ENCODE measurements around the gene CPNE4. TPM values are rescaled to one million over a fixed set of nuclear protein-coding genes. Genes with fewer than 3 reads are reported as not detected.

The CPNE4 gene
- total RNA-seq, 1 donor from 2014 or later = 16.1 TPM

GRCh38 chr3:131819381-131820055 lies 215.3 kb downstream of the CPNE4 start:
- Mint-ChIP-seq H3K27me3 (ENCODE audit: low read depth) (peaks cover 1% of the 10 kb centered on the region), H3K27ac (ENCODE audit: unreplicated experiment) (peak overlapping the region; percentile 40), H3K4me1 (peaks cover 20% of the 10 kb centered on the region), H3K4me3 (no peak overlapping the region), H3K36me3 (ENCODE audit: low read depth) (no peaks in the 10 kb centered on the region), H3K9me3 (no peaks in the 10 kb centered on the region)
- DNase-seq (ENCODE audit: low read depth, low spot score) = no peak
- TF ChIP-seq CTCF (conservative IDR thresholded peaks at IDR 0.05) = no peak

DNA sequence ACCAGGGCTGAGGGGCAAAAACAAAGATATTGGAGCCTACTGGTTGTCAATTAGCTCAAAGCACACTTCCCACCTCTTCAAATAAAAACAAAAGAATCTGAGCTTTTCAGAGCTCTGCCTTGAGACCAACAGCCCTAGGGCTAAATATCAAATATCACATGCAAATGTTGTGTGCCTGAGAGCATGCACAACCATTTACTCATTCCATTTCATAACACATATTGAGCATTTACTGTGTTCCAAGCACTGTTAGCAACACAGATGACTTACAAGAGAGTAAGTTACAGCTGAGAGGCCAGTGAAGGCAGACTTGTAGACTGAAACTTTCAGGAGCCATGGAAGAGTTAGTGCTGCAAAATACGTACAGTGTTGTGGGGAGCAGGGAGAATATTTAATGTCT lies 222.4 kb downstream of the CPNE4 start:
- H3K9me3 Mint-ChIP-seq = no peaks in the 10 kb centered on the region
- H3K4me1 Mint-ChIP-seq = no peaks in the 10 kb centered on the region
- H3K27ac Mint-ChIP-seq (ENCODE audit: unreplicated experiment) = no peak overlapping the region
- no peak for TF ChIP-seq CTCF (conservative IDR thresholded peaks at IDR 0.05)
- H3K27me3 Mint-ChIP-seq (ENCODE audit: low read depth) = peaks cover 13% of the 10 kb centered on the region
- no peaks in the 10 kb centered on the region for H3K36me3 Mint-ChIP-seq (ENCODE audit: low read depth)
- no peak overlapping the region for H3K4me3 Mint-ChIP-seq
- no peak for DNase-seq (ENCODE audit: low read depth, low spot score)

DNA sequence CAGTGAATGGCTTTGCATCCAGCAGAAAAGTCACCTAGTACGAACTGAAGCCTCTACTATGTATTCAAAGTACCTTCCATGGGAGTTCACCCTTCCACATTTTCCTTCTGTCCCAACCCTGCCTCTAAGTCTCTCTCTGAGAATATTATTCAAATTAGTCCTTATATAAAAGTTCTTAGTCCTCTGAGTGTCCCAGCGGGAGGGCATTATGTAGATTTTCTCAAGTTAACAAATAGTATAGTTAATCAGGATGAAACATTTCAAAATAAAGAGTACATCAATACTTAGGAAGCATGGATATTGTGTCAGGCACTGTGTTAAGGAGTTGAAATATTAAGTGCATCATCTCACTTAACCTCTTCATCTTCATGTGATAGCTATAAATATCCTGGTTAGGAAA lies 223.3 kb downstream of the CPNE4 start:
- H3K36me3 Mint-ChIP-seq (ENCODE audit: low read depth) = no peaks in the 10 kb centered on the region
- TF ChIP-seq CTCF (conservative IDR thresholded peaks at IDR 0.05) = no peak
- H3K4me3 Mint-ChIP-seq = no peak overlapping the region
- no peaks in the 10 kb centered on the region for H3K9me3 Mint-ChIP-seq
- H3K27me3 Mint-ChIP-seq (ENCODE audit: low read depth) = peaks cover 13% of the 10 kb centered on the region
- H3K4me1 Mint-ChIP-seq = no peaks in the 10 kb centered on the region
- H3K27ac Mint-ChIP-seq (ENCODE audit: unreplicated experiment) = no peak overlapping the region
- DNase-seq (ENCODE audit: low read depth, low spot score) = no peak

DNA sequence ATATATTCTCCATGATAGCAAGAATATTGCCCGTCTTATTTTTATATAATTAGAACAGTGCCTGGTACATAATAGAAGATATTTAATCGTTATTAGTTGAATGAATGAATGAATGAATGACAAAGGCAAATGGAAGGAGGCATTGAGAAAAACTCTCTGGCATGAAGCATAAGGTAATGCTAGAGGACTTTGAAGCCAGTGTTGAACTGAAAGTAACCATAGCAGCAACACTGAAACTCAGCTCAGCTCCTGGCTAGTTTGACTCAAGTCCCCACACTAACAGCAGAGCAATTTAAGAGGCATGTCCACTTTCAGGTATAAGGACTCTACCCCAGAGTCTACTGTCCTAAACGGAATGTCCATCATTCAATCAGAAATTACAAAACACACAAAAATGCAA lies 227.0 kb downstream of the CPNE4 start:
- H3K4me3 Mint-ChIP-seq = no peak overlapping the region
- H3K4me1 Mint-ChIP-seq = peaks cover under 1% of the 10 kb centered on the region
- TF ChIP-seq CTCF (conservative IDR thresholded peaks at IDR 0.05) = no peak
- no peaks in the 10 kb centered on the region for H3K9me3 Mint-ChIP-seq
- H3K27ac Mint-ChIP-seq (ENCODE audit: unreplicated experiment) = no peak overlapping the region
- H3K36me3 Mint-ChIP-seq (ENCODE audit: low read depth) = no peaks in the 10 kb centered on the region
- peaks cover 13% of the 10 kb centered on the region for H3K27me3 Mint-ChIP-seq (ENCODE audit: low read depth)
- no peak for DNase-seq (ENCODE audit: low read depth, low spot score)

DNA sequence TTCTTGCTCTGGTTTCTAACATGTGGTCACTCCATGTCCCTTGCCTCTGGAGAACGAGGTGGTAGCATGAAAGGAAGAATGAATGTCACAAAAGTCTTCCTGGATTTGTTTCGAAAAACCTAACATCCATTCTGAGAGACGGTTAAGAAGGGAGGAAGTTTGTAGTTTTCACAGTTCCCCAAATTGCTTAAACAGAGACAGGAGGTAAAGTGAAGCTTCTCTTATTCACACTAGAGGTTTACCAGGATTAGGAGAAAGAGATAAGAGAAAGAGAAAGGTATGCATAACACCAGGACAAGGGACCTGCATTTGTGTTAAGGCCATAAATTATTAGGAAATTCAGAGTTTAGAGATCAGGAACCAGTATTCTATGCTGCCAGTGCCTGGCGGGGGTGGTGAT lies 228.1 kb downstream of the CPNE4 start:
- Mint-ChIP-seq H3K27ac (ENCODE audit: unreplicated experiment) (no peak overlapping the region), H3K9me3 (no peaks in the 10 kb centered on the region), H3K4me3 (no peak overlapping the region), H3K4me1 (peaks cover 11% of the 10 kb centered on the region), H3K36me3 (ENCODE audit: low read depth) (no peaks in the 10 kb centered on the region), H3K27me3 (ENCODE audit: low read depth) (peaks cover 12% of the 10 kb centered on the region)
- TF ChIP-seq CTCF (conservative IDR thresholded peaks at IDR 0.05) = no peak
- no peak for DNase-seq (ENCODE audit: low read depth, low spot score)

Data from neural crest cell (in vitro differentiated cells).